ENCODE results near the gene HAUS3. TPM values are rescaled to one million over a fixed set of nuclear protein-coding genes. Genes with fewer than 3 reads are reported as not detected.

HAUS3 gene, protein sequence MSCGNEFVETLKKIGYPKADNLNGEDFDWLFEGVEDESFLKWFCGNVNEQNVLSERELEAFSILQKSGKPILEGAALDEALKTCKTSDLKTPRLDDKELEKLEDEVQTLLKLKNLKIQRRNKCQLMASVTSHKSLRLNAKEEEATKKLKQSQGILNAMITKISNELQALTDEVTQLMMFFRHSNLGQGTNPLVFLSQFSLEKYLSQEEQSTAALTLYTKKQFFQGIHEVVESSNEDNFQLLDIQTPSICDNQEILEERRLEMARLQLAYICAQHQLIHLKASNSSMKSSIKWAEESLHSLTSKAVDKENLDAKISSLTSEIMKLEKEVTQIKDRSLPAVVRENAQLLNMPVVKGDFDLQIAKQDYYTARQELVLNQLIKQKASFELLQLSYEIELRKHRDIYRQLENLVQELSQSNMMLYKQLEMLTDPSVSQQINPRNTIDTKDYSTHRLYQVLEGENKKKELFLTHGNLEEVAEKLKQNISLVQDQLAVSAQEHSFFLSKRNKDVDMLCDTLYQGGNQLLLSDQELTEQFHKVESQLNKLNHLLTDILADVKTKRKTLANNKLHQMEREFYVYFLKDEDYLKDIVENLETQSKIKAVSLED
- 3.2 and 5.5 TPM in 2 replicates for total RNA-seq

DNA sequence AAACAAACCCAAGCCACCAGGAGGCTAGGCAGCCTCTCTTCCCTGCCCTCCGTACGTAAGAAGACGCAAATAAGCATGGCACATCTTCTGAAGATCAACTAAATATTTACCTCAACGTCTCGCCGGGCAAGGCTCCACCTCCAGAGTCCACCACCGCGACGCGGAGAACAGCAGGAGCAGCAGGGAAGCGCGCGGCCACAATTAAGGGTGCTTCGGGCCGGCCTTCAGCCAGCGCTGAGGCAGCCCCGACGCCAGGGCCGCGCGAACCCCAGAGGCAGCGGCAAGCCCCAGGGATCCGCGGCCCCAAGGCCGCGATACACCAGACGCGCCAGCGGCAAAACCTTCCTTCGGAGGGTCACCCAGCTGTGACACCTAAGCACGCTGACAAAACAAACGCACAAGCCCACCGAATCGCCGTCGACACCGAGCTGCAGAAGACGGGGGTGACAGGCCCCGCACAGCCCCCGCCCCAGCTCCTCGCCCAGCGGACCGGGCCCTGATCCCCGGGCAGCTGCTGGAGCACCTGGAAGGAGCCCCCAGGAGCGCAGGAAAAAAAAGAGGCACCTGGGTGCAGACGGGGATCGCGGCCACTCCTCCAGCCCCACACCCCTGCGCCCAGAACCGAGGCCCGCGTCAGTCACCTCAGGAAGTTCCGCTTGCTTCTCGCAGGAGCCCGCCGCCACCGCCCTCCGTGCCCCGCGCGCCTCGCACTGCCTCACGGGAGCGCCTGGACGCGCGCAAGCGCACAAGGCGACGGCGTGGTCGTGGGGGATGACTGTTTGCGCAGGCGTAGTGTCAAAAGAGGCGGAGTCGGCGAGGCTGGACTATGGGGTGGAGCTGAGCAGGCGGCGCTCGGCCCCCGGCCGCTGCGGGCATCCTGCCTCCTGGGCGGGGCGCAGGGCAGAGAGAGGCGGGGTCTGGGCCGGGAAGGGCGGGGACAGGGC lies at the start of gene HAUS3, which contains the start of gene POLN:
Gene HAUS3 (minus strand): TSS at position 712 of the 944 bp plus-strand sequence. CDS start 1,175 bp downstream, outside the sequence.
Gene POLN (minus strand): TSS at position 712 of the 944 bp plus-strand sequence. CDS start 12,890 bp downstream, outside the sequence.

GRCh38 chr4:2261853-2262144 lies 19.9 kb upstream of the HAUS3 start, which contains the start of gene MXD4:
Gene MXD4, minus strand, starts transcription at chr4:2262109. Its CDS starts 129 bp downstream, at chr4:2261980.

Other genes with a start within 250 kb of the HAUS3 start
- gene NELFA, start 233.1 kb downstream of the HAUS3 start, total RNA-seq, result 11.5 and 25.7 TPM in 2 replicates
- gene NAT8L, start 182.8 kb downstream of the HAUS3 start, total RNA-seq, result under 0.01 TPM in 1 of 2 replicates, not detected in the other
- under 0.01 and 0.18 TPM in 2 replicates for gene POLN, start within 50 bp of the HAUS3 start, total RNA-seq
- gene MXD4, start 20.0 kb upstream of the HAUS3 start, total RNA-seq, result 65.7 and 68.4 TPM in 2 replicates
- 0.29 and 1.4 TPM in 2 replicates for gene ZFYVE28, start 176.5 kb upstream of the HAUS3 start, total RNA-seq
- not detected in 2 replicates for gene CFAP99, start 176.8 kb upstream of the HAUS3 start, total RNA-seq
- gene RNF4, start 227.0 kb upstream of the HAUS3 start, total RNA-seq, result 36.9 and 44.1 TPM in 2 replicates